Panc1 (cell line): Measurements from ENCODE around the gene CCDC38. TPM values are rescaled to one million over a fixed set of nuclear protein-coding genes. Genes with fewer than 3 reads are reported as not detected.

ENCODE experiments used
- ATAC-seq: fragments of 200-7000 bp; cut with Tn5 transposase; 2 replicates; pipeline ENCODE4 v1.9.1; 2020; ENCODE audit warnings: mild to moderate bottlenecking, moderate library complexity
- BruUV-seq: library from RNA; stranded (reverse); fragments of 400-500 nt; replicated peaks from 2 replicates; lab custom pipeline; 2021; lab: Mats Ljungman, UMichigan
- CTCF ChIA-PET: fragments of 300-600 bp; sonication (Branson Sonifier 250); formaldehyde crosslinking; loops from one replicate; lab custom pipeline; 2022; ENCODE audit warnings: antibody characterized with exemption; lab: Charles Lee
- POLR2A ChIA-PET: fragments of 300-600 bp; sonication (Branson Sonifier 250); formaldehyde crosslinking; loops from one replicate; lab custom pipeline; 2022; ENCODE audit warnings: antibody characterized with exemption; lab: Charles Lee
- DNase-seq: peaks from one replicate; pipeline ENCODE4 v3.0.0-alpha.2; 2010; ENCODE audit warnings: low read depth, low spot score
- H3K27ac ChIP-seq: 2 replicates; pipeline ENCODE4 v1.5.1; 2011; ENCODE audit warnings: mild to moderate bottlenecking, low read length, inconsistent platforms
- H3K27me3 ChIP-seq: fragments of 200-500 bp; sonication (Bioruptor generic); 2 replicates; pipeline ENCODE4 v1.6.0; 2014; ENCODE audit warnings: low read length, inconsistent platforms; ENCODE audit not compliant: control insufficient read depth, insufficient read depth
- H3K36me3 ChIP-seq: fragments of 200-500 bp; sonication (Bioruptor generic); 2 replicates; pipeline ENCODE4 v1.5.1; 2014; ENCODE audit warnings: inconsistent platforms, mild to moderate bottlenecking, low read length, moderate library complexity; ENCODE audit not compliant: control insufficient read depth, insufficient read depth
- H3K4me1 ChIP-seq: 2 replicates; pipeline ENCODE4 v1.5.1; 2011; ENCODE audit warnings: inconsistent platforms, mild to moderate bottlenecking, low read length, moderate library complexity; ENCODE audit not compliant: control insufficient read depth, insufficient read depth
- H3K4me3 ChIP-seq, 2 experiments: 2 replicates each; pipeline ENCODE4 v1.5.1; 2011 to 2012; ENCODE audit warnings: low read depth in 2 of 2, low read length in 2 of 2, mild to moderate bottlenecking in 2 of 2, inconsistent platforms in 1 of 2, moderate library complexity in 1 of 2
- H3K9me3 ChIP-seq: fragments of 200-500 bp; sonication (Bioruptor generic); 2 replicates; pipeline ENCODE4 v1.5.1; 2014; ENCODE audit warnings: low read depth, mild to moderate bottlenecking, inconsistent platforms, low read length, moderate library complexity; ENCODE audit not compliant: control insufficient read depth, insufficient read depth
- CTCF ChIP-seq: fragments of 450-650 bp; IDR thresholded peaks from 2 replicates; pipeline ENCODE4 v1.5.1; 2017; ENCODE audit warnings: mild to moderate bottlenecking
- REST ChIP-seq, 2 experiments: IDR thresholded peaks; 2 replicates each; pipeline ENCODE4 v1.6.1; 2011 to 2012; ENCODE audit warnings: low read depth in 2 of 2, control low read depth in 1 of 2, low read length in 1 of 2, mild to moderate bottlenecking in 1 of 2, moderate library complexity in 1 of 2; ENCODE audit not compliant: insufficient read depth in 1 of 2
- in situ Hi-C: cut with HindIII; loops from 2 replicates; pipeline ENCODE4 v1.10.0; 2016; ENCODE audit warnings: low sequenced_read_pairs, low pct_unique_long_range_greater_than_20kb
- intact Hi-C: fragments of 100-400 bp; cut with micrococcal nuclease; formaldehyde crosslinking; loops from one replicate; pipeline ENCODE4 v1.10.0; 2022; ENCODE audit not compliant: unreplicated experiment
- total RNA-seq: library from RNA; stranded (reverse); gene quantifications from one replicate; pipeline ENCODE4 v1.2.1, GENCODE V29; 2021; ENCODE audit not compliant: unreplicated experiment

CCDC38 gene
- total RNA-seq, 1 experiment from 2014 or later, result not detected

- H3K9me3 ChIP-seq, result no peaks in the 10 kb centered on the region
- intact Hi-C loops (no loop called here), in situ Hi-C loops (no loop called here)
- POLR2A ChIA-PET, result no interaction called here
- H3K4me3 ChIP-seq, result no peak overlapping the region
- H3K36me3 ChIP-seq, result no peaks in the 10 kb centered on the region
- no peaks in the 10 kb centered on the region for H3K4me1 ChIP-seq
- DNase-seq, result no peak
- no TSS peak for BruUV-seq
- no peak overlapping the region for H3K27ac ChIP-seq
- CTCF ChIA-PET, result no interaction called here
- TF ChIP-seq REST (IDR thresholded peaks at IDR 0.05; ENCODE audit: insufficient read depth in 1 of 2, low read depth in 2 of 2, low read length in 1 of 2), result no peak
- TF ChIP-seq CTCF, result peak; percentile 59; the same call in 1 of the 2 replicates
- no peak; the same call in 1 of the 2 replicates for ATAC-seq
- H3K27me3 ChIP-seq, result peaks cover 3% of the 10 kb centered on the region; the same call in 1 of the 2 replicates
Observed at GRCh38 chr12:95820096-95820703, 122.2 kb downstream of the CCDC38 start.

Other genes starting within 250 kb of the CCDC38 start
- gene NTN4, start 151.8 kb downstream of the CCDC38 start, total RNA-seq, result 17.1 TPM
- 38.7 TPM for gene SNRPF, start 83.7 kb downstream of the CCDC38 start, total RNA-seq
- 0.54 TPM for gene AMDHD1, start 717 bp upstream of the CCDC38 start, total RNA-seq
- gene HAL, start 53.7 kb upstream of the CCDC38 start, total RNA-seq, result 0.08 TPM
- 59.6 TPM for gene LTA4H, start 93.0 kb upstream of the CCDC38 start, total RNA-seq